ENCODE measurements around the gene MPND. TPM values are rescaled to one million over a fixed set of nuclear protein-coding genes. Genes with fewer than 3 reads are reported as not detected.

The MPND gene
- total RNA-seq, 1 experiment from 2014 or later: 37.0 TPM

DNA sequence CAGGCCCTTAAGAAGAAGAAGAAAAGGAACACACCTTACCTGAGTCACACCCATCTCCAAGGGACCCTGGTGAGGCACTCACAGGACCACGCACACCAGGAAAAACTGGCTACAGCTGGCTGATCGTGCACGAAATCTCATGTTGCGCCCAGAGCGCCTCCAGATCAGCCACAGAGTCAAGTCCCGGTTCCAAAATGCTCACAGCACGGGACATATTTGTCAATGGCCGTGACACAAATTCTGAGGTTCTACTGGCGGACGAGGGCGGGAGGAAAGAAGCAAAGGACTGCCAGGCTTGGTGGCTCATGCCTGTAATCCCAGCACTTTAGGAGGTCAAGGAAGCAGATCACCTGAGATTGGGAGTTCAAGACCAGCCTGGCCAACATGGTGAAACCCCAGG, 35.5 kb downstream of the MPND start:
- H3K79me1 ChIP-seq (ENCODE audit: insufficient read depth, low read depth, low read length, poor library complexity, severe bottlenecking): peaks cover 7% of the 10 kb centered on the region
- no peak overlapping the region; a peak in 1 of 5 replicates for H3K4me3 Mint-ChIP-seq
- H3K4me1 Mint-ChIP-seq: peaks cover 37 to 50% of the 10 kb centered on the region in 2 experiments

More for the DNA sequence above, 35.5 kb downstream of the MPND start:
- no peak overlapping the region for H3K27ac ChIP-seq (ENCODE audit: insufficient read length, low read depth, low read length)
- H2BK5ac ChIP-seq (ENCODE audit: insufficient read length, low read length): no peak overlapping the region
- H4K8ac ChIP-seq (replicated peaks; ENCODE audit: insufficient read length, low read depth, low read length): no peak overlapping the region
- no peak for DNase-seq
- H3K9me3 ChIP-seq (ENCODE audit: control insufficient read depth, low read depth, low read length): no peaks in the 10 kb centered on the region
- H4K5ac ChIP-seq (ENCODE audit: insufficient read length, low read depth, low read length): no peak overlapping the region
- H3K23me2 ChIP-seq (ENCODE audit: insufficient read length, low read depth, low read length, poor library complexity, severe bottlenecking): no peaks in the 10 kb centered on the region
- H3K18ac ChIP-seq (ENCODE audit: insufficient read length, low read depth, low read length): no peak overlapping the region
- no CpG with 5 or more reads among the region's 11 CpGs for WGBS (ENCODE audit: extremely low coverage, insufficient read length, low lambda C conversion rate)
- H3K9me3 Mint-ChIP-seq: no peaks in the 10 kb centered on the region
- no peaks in the 10 kb centered on the region for H3K27me3 ChIP-seq (ENCODE audit: insufficient read depth, low read length)
- no peak overlapping the region for H3K14ac ChIP-seq (ENCODE audit: insufficient read depth, low read length)
- no peak overlapping the region for H2AFZ ChIP-seq (ENCODE audit: low read length)
- peaks cover 5% of the 10 kb centered on the region; the same call in 1 of the 2 replicates for H3K79me2 ChIP-seq (ENCODE audit: insufficient read depth, low read length)
- TF ChIP-seq, protein P1, sequence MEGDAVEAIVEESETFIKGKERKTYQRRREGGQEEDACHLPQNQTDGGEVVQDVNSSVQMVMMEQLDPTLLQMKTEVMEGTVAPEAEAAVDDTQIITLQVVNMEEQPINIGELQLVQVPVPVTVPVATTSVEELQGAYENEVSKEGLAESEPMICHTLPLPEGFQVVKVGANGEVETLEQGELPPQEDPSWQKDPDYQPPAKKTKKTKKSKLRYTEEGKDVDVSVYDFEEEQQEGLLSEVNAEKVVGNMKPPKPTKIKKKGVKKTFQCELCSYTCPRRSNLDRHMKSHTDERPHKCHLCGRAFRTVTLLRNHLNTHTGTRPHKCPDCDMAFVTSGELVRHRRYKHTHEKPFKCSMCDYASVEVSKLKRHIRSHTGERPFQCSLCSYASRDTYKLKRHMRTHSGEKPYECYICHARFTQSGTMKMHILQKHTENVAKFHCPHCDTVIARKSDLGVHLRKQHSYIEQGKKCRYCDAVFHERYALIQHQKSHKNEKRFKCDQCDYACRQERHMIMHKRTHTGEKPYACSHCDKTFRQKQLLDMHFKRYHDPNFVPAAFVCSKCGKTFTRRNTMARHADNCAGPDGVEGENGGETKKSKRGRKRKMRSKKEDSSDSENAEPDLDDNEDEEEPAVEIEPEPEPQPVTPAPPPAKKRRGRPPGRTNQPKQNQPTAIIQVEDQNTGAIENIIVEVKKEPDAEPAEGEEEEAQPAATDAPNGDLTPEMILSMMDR (conservative IDR thresholded peaks at IDR 0.05): no peak
- H2BK12ac ChIP-seq (ENCODE audit: insufficient read length, low read depth, low read length): no peak overlapping the region
- H3K56ac ChIP-seq (ENCODE audit: insufficient read length, low read depth, low read length): no peak overlapping the region
- no peak overlapping the region for H2AK5ac ChIP-seq (ENCODE audit: insufficient read length, low read length)
- H3K4ac ChIP-seq (ENCODE audit: low read depth, low read length): no peak overlapping the region
- H3K4me1 ChIP-seq (ENCODE audit: insufficient read depth, low read length): peaks cover 8% of the 10 kb centered on the region; the same call in 1 of the 2 replicates
- H3K23ac ChIP-seq (ENCODE audit: insufficient read length, low read depth, low read length): no peak overlapping the region
- no peak overlapping the region for H3T11ph ChIP-seq (ENCODE audit: low read length)
- no peak overlapping the region for H3K9ac ChIP-seq (ENCODE audit: extremely low read depth, insufficient read length, low read length)
- peaks cover 2% of the 10 kb centered on the region; the same call in 1 of the 2 replicates for H3K27me3 Mint-ChIP-seq (ENCODE audit: low read depth)
- H2BK20ac ChIP-seq (ENCODE audit: low read depth, low read length, poor library complexity, severe bottlenecking): no peak overlapping the region
- H3K4me2 ChIP-seq (ENCODE audit: insufficient read depth, insufficient read length, low read length): no peak overlapping the region
- no peak overlapping the region for H4K91ac ChIP-seq (ENCODE audit: insufficient read length, low read depth, low read length)
- no peak overlapping the region for H2BK15ac ChIP-seq (ENCODE audit: low read depth, low read length)
- H4K20me1 ChIP-seq (ENCODE audit: control insufficient read depth, insufficient read depth, insufficient read length): peaks cover 5% of the 10 kb centered on the region
- H3K36me3 Mint-ChIP-seq (ENCODE audit: insufficient read depth in 1 of 3, low read depth in 3 of 3): no peaks in the 10 kb centered on the region; a peak in 1 of 7 replicates
- peak overlapping the region in 1 of 3 experiments; percentile 14; a peak in 1 of 7 replicates for H3K27ac Mint-ChIP-seq
- no peak overlapping the region for H2BK120ac ChIP-seq (ENCODE audit: low read depth, low read length, poor library complexity, severe bottlenecking)

Data from H9 (cell line).